GM18861 (cell line): ENCODE data around the gene VAPB.

Source experiments
- ATAC-seq: cut with Tn5 transposase; IDR thresholded peaks from one replicate; pipeline ENCODE4 v1.9.1; 2021; ENCODE audit not compliant: unreplicated experiment

Gene VAPB

DNA sequence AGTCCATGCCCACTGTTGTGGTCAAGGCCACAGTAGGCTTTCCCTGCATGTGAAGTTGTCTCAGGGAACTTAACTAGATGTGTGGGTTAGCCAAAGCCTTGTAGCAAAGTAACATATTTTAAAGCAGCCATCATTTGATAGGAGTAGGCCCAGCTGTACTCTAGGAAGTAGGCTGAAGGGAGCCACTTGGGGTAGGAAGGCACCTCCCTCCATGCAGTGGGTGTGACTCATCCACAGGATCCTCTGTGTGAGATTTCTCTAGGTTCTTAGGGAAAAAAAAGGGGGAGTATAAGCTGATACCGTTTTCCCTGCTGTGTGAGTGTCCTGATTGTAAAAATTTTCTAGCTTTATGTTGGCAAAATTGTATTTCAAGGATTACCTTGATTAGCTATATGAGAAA lies 44.7 kb downstream of the VAPB start:
- ATAC-seq: no peak

DNA sequence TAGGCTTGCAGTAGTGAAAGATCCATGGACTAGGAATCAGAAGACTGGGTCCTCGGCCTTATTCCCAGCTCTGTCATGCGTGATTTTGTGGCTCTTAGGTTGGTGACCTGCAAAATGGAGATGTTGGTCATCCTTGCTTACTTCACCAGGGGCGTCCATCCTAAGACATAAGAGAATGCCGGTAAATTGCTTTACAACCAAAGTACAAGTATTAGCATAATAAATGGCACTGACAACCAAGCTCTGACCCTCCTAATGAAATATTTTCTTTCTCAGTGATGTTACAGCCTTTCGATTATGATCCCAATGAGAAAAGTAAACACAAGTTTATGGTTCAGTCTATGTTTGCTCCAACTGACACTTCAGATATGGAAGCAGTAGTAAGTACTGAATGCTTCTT lies 45.3 kb downstream of the VAPB start:
- no peak for ATAC-seq

DNA sequence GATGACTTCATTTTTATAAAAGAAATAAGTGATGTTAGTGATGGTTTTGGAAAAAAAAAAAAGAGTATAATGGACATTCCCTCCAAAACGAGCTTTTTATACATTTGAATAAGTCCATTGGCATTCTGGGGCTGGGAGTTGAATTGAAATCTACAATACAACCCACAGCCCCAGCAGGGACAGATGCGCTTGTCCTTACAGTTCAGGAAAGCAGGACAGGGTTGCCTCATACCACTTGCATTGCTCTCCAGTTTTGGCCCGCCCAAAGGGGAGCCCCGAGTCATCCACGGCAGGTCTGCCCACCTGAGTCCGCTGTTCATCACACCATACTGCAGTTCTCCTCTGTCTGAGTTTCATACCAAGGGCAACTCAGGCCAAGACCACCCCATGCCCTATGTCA lies 46.2 kb downstream of the VAPB start:
- ATAC-seq: no peak

DNA sequence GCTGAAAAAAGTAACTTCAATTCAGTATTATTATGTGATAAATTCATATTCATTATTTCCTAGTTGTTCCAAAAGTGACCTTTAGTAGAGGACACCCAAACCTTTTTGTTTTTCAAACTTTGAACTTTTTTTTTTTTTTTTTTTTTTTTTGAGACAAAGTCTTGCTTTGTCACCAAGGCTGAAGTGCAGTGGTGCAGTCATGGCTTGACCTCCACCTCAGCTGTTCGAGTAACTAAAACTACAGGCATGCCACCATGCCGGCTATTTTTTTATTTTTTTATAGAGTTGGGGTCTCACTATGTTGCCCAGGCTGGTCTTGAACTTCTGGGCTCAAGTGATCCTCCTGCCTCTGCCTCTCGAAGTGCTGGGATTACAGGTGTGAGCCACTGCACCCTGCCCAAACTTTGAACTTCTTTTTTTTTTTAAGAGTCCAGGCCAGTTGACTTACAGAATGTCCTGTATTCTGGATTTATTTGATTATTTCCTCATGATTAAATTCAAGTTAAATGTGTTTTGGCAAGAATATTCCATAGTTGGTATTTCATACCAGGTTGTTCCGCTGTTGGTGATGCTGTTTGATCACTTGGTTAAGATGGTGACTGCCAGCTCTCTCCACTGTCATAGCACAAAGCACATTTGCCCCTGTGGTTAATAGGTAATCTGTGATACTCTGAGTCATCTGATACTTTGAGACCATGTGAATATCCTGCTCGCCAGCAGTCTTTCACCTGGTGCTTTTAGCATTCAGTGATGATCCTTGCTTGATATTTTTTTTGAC lies 48.0 kb downstream of the VAPB start:
- peak; percentile 95 for ATAC-seq

DNA sequence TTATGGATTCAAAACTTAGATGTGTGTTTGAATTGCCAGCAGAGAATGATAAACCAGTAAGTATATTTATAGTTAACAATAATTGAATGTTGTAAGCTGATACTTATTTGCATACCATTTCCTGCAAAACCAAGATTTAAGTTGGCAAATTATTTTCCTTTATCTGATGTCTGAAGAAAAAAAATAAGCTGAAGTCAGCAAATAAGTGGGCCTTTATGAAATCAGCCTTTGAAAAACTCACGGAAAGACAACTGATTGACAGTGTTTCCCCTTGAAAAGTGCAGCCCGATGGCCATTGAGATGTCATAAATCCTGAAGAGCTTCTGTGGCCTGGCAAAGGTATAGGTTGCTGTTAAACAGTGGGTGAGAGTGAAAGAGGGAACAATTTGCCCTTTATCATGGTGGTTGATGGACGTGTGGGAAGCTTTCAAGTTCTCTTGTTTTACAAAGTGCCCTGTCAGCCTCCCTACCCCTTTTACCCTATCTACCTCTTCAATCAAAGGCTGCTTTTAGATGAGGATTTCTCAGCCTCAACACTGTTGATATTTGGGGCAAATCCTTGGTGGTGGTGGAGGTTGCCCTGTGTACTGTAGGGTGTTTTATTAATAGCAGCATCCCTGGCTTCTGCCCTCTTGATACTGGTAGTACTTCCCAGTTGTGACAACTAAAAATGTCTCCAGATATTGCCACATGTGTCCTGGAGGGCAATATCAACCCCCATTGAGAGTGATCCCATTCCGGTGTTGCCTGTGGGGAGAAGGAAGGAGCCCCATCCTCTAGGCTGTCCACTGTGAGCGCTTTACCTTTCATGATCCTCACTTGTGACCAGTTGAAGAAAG lies 50.2 kb downstream of the VAPB start:
- ATAC-seq: no peak

DNA sequence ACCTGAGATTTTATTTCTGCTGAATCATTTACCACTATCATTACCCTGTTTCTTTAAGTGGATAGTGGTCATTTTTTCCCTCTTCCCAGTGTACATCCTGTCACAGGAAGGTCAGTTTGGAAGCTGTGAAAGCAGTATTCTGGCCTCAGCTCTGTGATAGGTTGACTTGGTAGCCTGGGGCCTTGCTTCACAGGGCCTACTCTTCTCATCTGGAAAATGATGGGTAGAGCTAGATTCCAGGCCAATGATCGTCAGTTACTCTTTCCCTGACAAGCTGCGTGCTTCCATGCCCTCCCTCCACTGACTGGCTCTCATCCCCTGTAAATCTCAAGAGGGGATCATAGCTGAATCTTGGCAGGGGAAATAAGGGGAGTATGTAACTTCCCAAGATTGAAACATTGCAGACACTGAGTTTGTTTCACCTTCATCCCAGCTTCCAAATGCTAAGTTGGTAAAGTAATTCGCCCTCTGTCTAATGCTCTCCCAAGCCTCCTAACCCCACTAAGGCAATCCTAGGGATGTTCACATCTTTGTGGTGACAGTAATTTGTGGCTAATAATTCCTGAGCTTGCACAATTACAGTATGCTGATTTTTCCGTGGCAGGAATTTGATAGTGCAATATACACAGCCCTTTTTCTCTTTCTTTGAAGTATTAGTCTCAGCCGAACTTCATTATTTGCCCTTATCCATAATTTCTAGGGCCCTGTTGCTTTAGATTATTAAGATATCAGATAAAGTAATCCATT lies 51.2 kb downstream of the VAPB start:
- no peak for ATAC-seq

DNA sequence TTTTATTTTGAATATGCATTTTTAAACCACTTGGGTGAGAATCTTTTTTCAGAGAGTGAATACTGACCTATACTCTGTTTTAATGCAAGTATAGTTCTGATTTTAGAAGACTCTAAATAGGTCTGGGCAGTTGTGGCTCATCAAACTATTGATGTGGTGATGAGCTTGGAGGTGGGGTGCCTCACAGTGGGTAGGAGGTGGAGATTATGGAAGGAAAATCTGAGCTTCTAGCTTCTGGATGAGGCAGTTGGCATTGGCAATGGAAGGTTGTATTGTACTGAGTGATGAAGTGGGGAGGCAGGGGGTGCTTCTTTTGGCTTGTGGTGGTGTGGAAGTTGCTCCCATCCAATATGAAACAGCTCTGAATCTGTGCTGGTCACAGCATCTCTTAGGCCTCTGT lies 52.7 kb downstream of the VAPB start:
- no peak for ATAC-seq

DNA sequence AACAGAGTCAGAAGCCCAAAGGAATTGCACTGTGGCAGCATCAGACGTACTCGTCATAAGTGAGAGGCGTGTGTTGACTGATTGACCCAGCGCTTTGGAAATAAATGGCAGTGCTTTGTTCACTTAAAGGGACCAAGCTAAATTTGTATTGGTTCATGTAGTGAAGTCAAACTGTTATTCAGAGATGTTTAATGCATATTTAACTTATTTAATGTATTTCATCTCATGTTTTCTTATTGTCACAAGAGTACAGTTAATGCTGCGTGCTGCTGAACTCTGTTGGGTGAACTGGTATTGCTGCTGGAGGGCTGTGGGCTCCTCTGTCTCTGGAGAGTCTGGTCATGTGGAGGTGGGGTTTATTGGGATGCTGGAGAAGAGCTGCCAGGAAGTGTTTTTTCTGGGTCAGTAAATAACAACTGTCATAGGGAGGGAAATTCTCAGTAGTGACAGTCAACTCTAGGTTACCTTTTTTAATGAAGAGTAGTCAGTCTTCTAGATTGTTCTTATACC lies 55.8 kb downstream of the VAPB start:
- no peak for ATAC-seq

DNA sequence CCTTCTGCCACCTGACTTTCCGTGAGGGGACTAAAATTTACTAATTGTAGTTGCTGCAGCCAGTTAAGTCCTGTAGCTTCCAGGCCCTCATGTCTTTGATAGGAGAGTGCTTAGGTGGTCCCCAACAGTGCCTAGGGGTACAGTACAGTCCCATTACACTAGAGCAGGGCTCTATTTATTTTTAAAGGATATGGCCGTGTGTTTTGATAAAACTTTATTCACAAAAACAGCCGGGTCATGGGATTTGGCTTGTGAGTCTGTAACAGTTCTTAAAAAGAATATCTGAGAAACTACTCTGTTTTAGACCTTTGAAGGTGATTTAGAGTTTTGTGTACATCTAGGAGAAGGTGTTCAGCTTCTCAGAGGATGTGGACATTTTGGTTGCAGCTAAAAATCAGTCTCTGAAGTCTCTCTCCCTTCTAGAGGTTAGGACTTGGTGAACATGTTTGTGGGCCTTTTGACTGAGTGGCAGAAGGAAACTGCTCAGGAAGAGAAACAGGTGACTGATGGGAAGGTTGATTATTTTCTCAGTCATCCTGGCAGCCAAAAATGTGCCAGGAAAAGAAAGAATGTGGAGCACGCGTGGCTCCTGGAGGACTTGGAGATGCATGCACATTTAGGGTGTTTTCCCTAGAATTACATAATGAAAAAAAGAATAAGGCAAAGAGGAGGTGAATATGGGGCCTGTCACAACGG lies 57.4 kb downstream of the VAPB start:
- ATAC-seq: no peak

DNA sequence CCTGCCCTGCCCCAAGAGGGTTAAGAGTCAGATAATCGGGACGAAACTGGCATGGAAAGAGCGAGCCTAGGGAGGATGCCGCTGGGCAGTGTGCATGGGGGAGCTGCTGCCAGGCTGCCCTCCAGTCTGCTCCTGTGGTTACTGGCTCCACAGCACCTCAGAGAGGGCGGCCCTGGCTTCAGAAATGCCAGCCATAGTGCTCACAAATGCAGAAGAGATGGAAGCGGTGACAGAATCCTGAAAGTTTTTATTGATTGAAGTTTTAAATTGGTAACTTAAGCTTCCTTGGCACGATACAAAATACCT lies 57.9 kb downstream of the VAPB start:
- no peak for ATAC-seq

DNA sequence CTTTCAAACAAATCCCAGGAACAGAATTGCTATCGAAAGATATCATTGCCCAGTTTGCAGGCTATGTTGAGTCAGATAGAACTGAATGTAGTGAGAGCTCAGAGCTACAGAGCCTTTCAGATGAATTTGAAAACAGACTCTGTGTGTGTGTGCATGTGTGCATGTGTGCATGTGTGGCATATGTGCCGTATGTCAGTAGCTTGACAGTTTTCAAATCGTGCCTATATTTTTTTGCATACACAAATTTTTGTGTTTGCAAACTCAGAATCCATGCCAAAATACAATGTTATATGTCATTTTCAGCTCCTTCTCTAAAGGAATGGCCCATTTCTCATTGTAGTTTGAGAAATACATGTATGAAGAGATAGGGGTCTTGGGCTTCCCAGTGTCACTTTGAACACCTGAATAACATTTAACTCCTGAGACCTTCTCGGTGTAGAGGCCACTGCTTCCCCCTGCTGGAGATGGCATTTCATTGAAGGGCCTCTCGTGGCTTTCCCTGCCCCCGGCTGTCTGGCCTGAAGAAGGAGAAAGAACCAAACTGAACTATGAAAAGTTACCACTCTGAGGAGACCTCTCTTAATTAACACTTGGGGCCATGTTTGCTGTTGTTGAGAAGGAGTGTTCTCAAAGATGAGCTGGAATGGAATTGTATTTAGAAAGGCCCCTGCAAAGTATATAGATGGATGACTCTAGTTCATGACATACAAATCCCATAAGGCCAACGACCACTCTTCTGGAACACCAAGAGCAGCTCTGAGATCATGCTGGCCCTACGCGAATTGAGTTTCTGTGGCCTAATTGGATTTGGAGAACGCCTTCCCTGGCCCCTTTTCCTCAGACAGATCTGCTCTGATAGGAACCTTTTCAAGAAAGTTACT lies 58.7 kb downstream of the VAPB start:
- no peak for ATAC-seq

DNA sequence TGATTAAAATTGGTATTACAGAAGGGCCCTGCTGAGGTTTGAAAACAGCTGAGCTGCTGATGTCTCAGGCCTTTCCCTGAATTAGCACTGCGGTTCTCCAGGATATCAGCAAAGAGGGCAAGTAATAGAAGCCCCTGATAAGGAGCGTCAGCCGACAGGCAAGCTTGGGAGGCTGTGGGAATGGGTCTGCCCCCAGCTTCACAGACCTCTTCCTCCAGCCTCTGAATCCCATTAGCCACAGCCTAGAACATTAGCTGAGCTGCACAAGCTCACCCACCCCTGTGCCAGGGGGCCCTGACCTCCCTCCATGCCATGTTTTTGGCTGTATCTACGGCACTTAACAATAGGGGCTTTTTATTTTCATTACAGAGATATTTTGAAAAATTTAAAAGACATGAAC lies 59.9 kb downstream of the VAPB start:
- no peak for ATAC-seq

DNA sequence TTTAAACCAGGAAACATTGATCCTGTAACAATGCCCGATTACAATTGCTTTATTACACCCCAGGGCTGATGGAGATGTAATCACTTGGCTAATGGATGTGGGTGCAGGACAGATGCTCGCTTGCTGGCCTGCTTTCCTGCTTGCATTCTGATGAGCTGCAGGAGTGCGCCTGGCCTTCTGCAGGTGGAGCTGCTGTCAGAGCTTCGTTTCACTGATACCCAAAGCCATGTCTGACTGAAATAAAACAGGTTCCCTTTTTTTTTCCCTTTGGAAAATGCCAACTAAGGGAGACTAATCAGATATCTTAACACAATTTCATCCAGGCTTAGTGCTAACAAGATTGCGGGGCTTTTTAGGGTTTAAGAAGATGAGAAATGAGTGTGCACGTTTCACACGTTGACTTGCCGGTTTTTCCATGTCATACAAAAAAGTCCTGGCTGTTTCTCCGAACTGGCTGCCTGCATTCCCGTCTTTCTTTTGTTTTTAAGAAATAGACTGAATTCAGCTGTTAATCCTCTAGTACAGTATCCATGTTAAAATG lies 60.7 kb downstream of the VAPB start:
- no peak for ATAC-seq

DNA sequence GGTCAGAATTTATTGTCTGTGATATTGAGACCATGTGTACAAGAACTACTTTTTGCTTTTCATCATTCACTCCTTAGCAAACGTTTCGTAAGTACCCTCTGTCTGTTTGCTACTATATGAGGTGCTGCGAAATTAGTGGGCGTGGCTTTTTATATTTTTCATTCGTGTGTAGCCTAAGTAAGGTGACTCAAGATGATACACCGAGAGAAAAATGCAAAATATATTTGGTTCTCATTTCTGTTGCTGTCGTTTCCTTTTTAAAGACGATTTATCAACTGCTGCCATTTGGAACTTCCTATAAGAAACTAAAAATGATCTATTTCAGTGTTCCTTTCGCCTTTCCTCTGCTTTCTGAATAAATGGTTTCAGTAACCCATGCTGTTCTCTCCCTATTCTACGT lies 61.2 kb downstream of the VAPB start:
- ATAC-seq: no peak

DNA sequence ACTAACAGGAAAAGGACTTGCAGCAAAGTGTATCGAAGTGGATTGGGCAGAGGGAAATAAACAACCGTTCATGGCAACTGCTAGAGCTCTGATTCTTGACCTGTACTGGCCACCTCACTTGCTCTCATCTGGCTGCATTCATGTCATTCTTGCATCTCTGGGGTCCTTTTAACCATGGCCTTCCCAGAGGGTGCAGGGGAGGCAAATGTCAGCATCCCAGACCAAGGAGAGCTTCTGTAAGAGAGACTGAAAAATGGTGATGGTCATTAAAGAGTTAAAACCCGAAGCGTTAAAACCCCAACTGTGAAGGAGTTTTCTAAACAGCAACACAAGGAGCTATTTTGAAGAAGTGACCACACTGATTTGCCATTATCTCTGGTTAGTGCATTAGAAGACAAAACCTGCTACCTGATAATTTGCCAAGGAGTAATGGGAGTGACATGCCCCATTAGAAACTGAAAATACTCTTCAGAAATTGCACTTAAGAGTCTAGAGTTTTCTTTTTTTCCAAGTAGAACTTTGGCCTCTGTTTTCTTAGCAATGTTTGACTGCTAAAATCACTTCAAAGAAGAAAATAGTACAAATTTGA lies 63.7 kb downstream of the VAPB start:
- no peak for ATAC-seq

DNA sequence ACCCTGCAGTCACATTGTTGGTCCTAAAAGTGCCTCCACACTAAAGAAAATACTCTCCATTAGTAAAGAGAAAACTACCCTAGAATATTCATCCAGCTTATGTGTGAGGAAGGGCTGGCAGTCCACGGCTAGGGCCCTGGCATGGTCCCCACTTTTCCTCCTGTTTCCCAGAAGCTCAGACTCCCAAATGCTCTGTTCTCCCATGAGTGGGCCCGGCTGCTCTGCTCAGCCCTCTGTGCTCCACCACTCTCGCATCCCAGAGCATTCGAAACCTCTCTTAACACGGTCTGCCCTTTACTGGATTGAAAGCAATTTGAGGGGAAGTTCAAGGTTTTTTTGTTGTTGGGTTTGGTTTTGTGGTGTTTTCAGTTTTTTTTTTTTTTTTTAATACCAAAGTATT lies 64.4 kb downstream of the VAPB start:
- ATAC-seq: no peak

DNA sequence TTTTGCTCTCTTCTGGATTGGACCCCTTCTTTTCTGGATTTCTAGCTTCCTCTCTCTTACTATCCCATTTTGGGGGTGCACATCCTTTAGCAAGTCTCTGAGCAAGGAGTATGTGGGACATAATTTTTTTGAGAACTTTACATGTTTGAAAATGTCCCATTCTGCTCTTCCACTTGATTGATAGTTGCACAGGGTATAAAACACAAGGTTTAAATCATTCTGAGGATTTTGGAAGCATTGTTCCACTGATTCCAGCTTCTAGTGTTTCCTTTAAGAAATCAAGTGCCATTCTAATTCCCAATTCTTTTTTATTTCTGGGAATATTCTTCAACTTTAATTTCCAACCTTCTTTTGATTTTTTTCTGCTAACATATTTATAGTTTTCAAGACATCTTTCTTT lies 65.4 kb downstream of the VAPB start:
- no peak for ATAC-seq

DNA sequence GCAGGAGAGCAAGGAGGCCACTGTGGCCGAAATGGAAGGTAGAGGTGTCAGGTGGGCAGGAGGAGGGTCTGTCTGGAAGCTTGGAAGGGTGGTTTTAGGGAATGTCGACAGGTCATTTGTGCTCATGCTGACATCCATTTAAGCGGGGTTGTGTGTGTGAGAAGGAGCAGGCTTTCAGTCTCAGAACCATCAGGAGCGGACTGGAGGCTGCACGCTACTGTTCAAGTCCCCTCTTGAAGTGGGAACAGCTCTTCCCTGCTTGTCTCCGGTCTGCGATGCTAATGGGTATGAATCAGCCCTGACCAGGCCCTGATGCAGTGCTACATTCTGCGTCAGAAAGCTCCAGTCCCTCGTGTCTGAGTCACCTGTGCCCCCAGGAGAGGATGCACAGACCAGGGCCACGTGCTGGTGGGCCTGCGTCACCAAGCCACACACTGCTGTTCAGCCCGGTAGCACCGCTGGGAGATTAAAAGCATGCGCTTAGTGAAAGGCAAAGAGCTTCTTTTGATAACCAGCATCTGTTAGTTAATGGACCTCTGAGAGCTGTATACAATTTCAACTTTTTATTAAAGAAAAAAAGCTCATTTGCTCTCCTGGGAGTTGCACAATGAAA lies 68.2 kb downstream of the VAPB start:
- ATAC-seq: no peak
